Bronchial epithelial cell (primary cell): ENCODE results near the gene PCDHA10. TPM values are rescaled to one million over a fixed set of nuclear protein-coding genes. Genes with fewer than 3 reads are reported as not detected.
A peak's percentile ranks its signal among the peaks of the same experiment; 100 is the strongest.
"Not testable (repeated sequence)": the region's sequence is repeated elsewhere in the genome, so short reads cannot be mapped to it uniquely, and the experiment has no call there.

ENCODE experiments used
- DNase-seq: peaks from one replicate; pipeline ENCODE4 v3.0.0-alpha.2; 2010; ENCODE audit warnings: low read depth
- FAIRE-seq: peaks from 2 replicates; lab custom pipeline; 2011; peaks lifted over from hg19 to GRCh38; lab: Jason Lieb, UNC
- H3K27me3 ChIP-seq: 2 replicates; pipeline ENCODE4 v1.5.1; 2011; ENCODE audit warnings: low read length; ENCODE audit not compliant: control insufficient read depth, insufficient read depth
- H3K36me3 ChIP-seq: 2 replicates; pipeline ENCODE4 v1.5.1; 2011; ENCODE audit warnings: low read length; ENCODE audit not compliant: control insufficient read depth, insufficient read depth
- H3K4me3 ChIP-seq: 2 replicates; pipeline ENCODE4 v1.5.1; 2011; ENCODE audit warnings: mild to moderate bottlenecking, low read depth, low read length, control low read depth
- CTCF ChIP-seq: IDR thresholded peaks from 2 replicates; pipeline ENCODE4 v1.5.1; 2011; ENCODE audit warnings: mild to moderate bottlenecking, moderate library complexity, low read length, control low read depth, inconsistent platforms; ENCODE audit not compliant: insufficient read depth, severe bottlenecking
- total RNA-seq: library from RNA; depleted of rRNA; stranded (reverse); fragments of >200 nt; gene quantifications from 2 replicates; pipeline ENCODE4 v1.2.1, GENCODE V29; 2014

The PCDHA10 gene
- total RNA-seq, 1 donor from 2014 or later = under 0.01 TPM

GRCh38 chr5:140833993-140834392, 21.7 kb upstream of the PCDHA10 start, which contains the start of gene PCDHA7:
Gene PCDHA7, plus strand, starts transcription at chr5:140834269. Its CDS starts 115 bp downstream, at chr5:140834384.
- Histone ChIP-seq H3K4me3 (no peak within 1 kb of the TSS), H3K27me3 (no peaks in the 10 kb centered on the region), H3K36me3 (no peaks in the 10 kb centered on the region)
- DNase-seq = peak; percentile 10
- FAIRE-seq = no peak
- TF ChIP-seq CTCF = no peak

- H3K27me3 ChIP-seq, DNase-seq, H3K36me3 ChIP-seq, H3K4me3 ChIP-seq: not testable (repeated sequence)
- FAIRE-seq = peak; percentile 94
Measured at GRCh38 chr5:140834439-140835008, 21.2 kb upstream of the PCDHA10 start.

DNA sequence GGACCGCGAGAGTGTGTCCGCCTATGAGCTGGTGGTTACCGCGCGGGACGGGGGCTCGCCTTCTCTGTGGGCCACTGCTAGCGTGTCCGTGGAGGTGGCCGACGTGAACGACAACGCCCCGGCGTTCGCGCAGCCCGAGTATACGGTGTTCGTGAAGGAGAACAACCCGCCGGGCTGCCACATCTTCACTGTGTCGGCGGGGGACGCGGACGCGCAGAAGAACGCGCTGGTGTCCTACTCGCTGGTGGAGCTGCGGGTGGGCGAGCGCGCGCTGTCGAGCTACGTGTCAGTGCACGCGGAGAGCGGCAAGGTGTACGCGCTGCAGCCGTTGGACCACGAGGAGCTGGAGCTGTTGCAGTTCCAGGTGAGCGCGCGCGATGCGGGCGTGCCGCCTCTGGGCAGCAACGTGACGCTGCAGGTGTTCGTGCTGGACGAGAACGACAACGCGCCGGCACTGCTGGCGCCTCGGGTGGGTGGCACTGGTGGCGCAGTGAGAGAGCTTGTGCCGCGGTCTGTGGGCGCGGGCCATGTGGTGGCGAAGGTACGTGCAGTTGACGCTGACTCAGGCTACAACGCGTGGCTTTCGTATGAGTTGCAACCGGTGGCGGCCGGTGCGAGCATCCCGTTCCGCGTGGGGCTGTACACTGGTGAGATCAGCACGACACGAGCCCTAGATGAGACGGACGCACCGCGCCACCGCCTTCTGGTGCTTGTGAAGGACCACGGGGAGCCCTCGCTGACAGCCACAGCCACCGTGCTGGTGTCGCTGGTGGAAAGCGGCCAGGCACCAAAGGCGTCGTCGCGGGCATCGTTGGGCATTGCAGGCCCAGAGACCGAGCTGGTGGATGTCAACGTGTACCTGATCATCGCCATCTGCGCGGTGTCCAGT, 19.8 kb upstream of the PCDHA10 start:
- H3K27me3 ChIP-seq = no peaks in the 10 kb centered on the region
- H3K36me3 ChIP-seq = no peaks in the 10 kb centered on the region
- FAIRE-seq = no peak
- H3K4me3 ChIP-seq = no peak overlapping the region
- no peak for TF ChIP-seq CTCF
- DNase-seq = no peak

DNA sequence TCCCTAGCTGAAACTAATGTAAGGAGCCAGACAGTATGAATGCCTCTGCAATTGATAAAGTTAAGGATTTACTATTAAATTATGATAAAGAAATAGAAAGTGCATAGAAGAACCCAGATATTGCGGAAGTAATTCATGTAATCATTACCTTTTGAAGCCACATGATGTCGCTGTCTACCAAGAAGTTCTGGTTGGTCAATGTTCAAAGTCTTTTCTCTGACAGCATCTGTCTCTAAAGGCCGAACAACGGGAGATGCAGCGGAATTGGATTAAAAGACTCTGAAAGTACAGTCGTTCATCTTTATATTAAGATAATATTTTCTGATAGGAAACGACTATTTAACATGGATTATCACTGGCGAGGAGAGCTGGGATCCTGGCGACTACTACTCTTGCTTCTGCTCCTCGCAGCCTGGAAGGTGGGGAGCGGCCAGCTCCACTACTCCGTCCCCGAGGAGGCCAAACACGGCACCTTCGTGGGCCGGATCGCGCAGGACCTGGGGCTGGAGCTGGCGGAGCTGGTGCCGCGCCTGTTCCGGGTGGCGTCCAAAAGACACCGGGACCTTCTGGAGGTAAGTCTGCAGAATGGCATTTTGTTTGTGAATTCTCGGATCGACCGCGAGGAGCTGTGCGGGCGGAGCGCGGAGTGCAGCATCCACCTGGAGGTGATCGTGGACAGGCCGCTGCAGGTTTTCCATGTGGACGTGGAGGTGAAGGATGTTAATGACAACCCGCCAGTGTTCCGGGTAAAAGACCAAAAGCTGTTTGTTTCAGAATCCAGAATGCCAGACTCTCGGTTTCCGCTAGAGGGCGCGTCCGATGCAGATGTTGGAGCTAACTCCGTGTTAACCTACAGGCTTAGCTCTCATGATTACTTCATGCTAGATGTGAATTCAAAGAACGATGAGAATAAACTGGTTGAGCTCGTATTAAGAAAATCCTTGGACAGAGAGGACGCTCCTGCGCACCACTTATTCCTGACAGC, 14.4 kb upstream of the PCDHA10 start, which contains the start of gene PCDHA8:
TSS of gene PCDHA8 (plus strand) at position 210 of the 985 bp plus-strand sequence. CDS start at position 345, 135 bp downstream.
- H3K27me3 ChIP-seq = no peaks in the 10 kb centered on the region
- TF ChIP-seq CTCF = no peak
- H3K4me3 ChIP-seq = no peak within 1 kb of the TSS
- DNase-seq (no peak), FAIRE-seq (no peak)
- H3K36me3 ChIP-seq = no peaks in the 10 kb centered on the region

GRCh38 chr5:140842798-140843733, 12.6 kb upstream of the PCDHA10 start:
- TF ChIP-seq CTCF = no peak
- Histone ChIP-seq H3K36me3 (no peaks in the 10 kb centered on the region), H3K4me3 (no peak overlapping the region), H3K27me3 (no peaks in the 10 kb centered on the region)
- DNase-seq (no peak), FAIRE-seq (no peak)

- not testable (repeated sequence) for FAIRE-seq, DNase-seq
Measured at GRCh38 chr5:140848139-140849102, 7.3 kb upstream of the PCDHA10 start, which contains the start of gene PCDHA9. Gene PCDHA9, plus strand, starts transcription at chr5:140848382. Its CDS starts 114 bp downstream, at chr5:140848496.

GRCh38 chr5:140849831-140850634, 5.7 kb upstream of the PCDHA10 start:
- not testable (repeated sequence) for H3K27me3 ChIP-seq, FAIRE-seq, DNase-seq, H3K4me3 ChIP-seq, H3K36me3 ChIP-seq

More at GRCh38 chr5:140848139-140849102, 7.3 kb upstream of the PCDHA10 start, which contains the start of gene PCDHA9:
- H3K36me3 ChIP-seq, H3K27me3 ChIP-seq, H3K4me3 ChIP-seq: not testable (repeated sequence)
